ENCODE data around the gene LRCH1. TPM values are rescaled to one million over a fixed set of nuclear protein-coding genes. Genes with fewer than 3 reads are reported as not detected.

LRCH1 gene
- total and polyA plus RNA-seq, 8 donors = 2.0 to 10.5 (median 3.8) TPM

DNA sequence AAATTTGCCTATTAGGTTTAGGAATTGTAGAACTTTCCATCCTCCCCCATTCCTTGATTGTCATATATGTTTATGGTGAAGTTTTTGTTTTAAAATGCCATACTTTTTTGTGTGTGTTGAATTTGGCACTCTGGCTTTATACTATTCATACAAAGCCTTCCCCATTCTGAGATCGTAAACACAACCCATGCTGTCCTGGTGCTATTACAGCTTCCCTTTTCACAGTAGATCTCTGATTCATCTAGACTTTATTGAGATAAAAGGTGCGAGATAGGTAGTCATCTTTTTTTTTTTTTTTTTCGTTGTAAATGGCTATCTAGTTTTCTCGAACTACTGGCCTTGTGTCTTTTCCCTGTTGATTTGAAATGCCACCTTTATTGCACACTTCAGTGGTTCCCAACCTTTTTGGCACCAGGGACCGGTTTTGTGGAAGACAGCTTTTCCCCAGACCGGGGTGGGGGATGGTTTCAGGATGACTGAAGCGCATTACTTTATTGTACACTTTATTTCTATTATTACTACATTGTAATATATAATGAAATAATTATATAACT, 94.6 kb downstream of the LRCH1 start:
- intact Hi-C loops (cut with DNase I) = no loop called here
- peaks cover 0 to 8% (median 0%) of the 10 kb centered on the region in 3 donors for H3K4me1 ChIP-seq
- H3K27ac ChIP-seq = no peak overlapping the region
- no peaks in the 10 kb centered on the region for H3K36me3 ChIP-seq
- H3K4me3 ChIP-seq = no peak overlapping the region
- 64 to 73% methylated on average over 7 of the region's 7 CpGs for WGBS, 2 donors
- H3K9me3 ChIP-seq = no peaks in the 10 kb centered on the region
- no peaks in the 10 kb centered on the region for H3K27me3 ChIP-seq
- no peak for FAIRE-seq
- no peak for ATAC-seq
- DNase-seq = no peak
- TF ChIP-seq, protein P1, sequence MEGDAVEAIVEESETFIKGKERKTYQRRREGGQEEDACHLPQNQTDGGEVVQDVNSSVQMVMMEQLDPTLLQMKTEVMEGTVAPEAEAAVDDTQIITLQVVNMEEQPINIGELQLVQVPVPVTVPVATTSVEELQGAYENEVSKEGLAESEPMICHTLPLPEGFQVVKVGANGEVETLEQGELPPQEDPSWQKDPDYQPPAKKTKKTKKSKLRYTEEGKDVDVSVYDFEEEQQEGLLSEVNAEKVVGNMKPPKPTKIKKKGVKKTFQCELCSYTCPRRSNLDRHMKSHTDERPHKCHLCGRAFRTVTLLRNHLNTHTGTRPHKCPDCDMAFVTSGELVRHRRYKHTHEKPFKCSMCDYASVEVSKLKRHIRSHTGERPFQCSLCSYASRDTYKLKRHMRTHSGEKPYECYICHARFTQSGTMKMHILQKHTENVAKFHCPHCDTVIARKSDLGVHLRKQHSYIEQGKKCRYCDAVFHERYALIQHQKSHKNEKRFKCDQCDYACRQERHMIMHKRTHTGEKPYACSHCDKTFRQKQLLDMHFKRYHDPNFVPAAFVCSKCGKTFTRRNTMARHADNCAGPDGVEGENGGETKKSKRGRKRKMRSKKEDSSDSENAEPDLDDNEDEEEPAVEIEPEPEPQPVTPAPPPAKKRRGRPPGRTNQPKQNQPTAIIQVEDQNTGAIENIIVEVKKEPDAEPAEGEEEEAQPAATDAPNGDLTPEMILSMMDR (IDR thresholded peaks at IDR 0.05) = no peak

DNA sequence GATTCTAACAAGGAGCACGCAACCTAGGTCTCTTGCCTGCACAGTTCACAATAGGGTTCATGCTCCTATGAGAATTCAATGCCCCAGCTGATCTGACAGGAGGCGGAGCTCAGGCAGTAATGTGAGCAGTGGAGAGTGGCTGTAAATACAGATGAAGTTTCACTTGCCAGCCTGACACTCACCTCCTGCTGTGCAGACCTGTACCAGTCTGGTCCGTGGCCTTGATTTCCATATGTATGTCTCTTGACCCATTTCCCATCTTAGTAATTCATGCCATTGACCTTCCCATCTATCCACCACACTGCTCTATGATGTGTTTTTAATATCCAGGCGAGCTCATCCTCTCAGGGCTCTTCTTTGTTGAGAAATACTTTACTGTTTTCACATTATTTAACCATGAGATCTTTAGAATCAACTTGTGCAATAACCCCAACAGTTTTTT, 95.2 kb downstream of the LRCH1 start:
- Histone ChIP-seq H3K27ac (no peak overlapping the region), H3K27me3 (no peaks in the 10 kb centered on the region), H3K4me3 (no peak overlapping the region), H3K4me1 (peaks cover 0 to 8% (median 0%) of the 10 kb centered on the region in 3 donors), H3K9me3 (no peaks in the 10 kb centered on the region), H3K36me3 (no peaks in the 10 kb centered on the region)
- intact Hi-C loops (cut with DNase I) = no loop called here
- 46 to 50% methylated on average over 4 of the region's 4 CpGs for WGBS, 2 donors
- TF ChIP-seq, protein P1 (IDR thresholded peaks at IDR 0.05) = no peak
- FAIRE-seq (no peak), ATAC-seq (peak; percentile 89 to 98 (median 94)), DNase-seq (peak in 4 of 6 donors; percentile 28 to 49 (median 40))

DNA sequence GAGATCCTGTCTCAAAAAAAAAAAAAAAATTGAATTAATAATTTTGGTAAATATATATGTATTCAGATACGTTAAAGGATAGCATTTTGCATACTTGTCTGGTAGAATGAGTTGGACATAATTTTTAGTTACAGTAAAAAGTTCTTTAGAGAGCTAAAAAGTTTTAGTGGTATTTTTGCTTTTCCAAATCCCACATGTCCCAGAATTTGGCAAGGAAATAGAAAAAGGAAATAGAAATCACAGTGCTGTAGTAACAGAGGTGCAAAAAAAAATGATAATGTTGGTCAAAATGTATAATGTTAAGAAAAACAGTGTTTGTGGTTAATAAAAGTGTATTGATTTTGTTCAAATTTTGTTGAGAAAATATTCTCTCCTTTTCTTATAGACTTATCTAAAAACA, 96.8 kb downstream of the LRCH1 start:
- Histone ChIP-seq H3K9me3 (no peaks in the 10 kb centered on the region), H3K4me3 (no peak overlapping the region), H3K36me3 (no peaks in the 10 kb centered on the region), H3K27me3 (no peaks in the 10 kb centered on the region), H3K4me1 (peaks cover 0 to 10% (median 1%) of the 10 kb centered on the region in 3 donors), H3K27ac (no peak overlapping the region)
- no peak for DNase-seq
- ATAC-seq = no peak
- intact Hi-C loops (cut with DNase I) = no loop called here
- whole genome bisulfite sequencing, 2 donors = 85 to 97% methylated on average over 1 of the region's 1 CpG
- FAIRE-seq = peak; percentile 9
- TF ChIP-seq, protein P1 (IDR thresholded peaks at IDR 0.05) = no peak

DNA sequence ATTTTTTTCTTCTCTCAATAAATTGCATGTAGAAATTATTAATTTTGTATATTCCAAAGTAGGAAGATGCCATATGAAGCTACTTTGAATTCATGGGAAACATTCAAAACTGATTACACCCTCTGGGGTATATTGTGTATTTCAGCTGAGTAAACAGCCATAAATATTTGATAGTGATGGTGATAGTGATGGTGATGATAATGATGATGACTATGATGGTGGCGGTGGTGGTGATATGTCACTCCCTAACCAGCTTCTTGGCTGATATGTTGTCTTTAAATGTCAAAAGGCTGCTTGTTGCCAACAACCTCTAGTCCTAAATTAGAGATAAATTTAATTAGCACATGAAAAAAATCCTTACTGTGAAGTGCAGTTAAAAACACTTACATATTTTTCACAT, 102.0 kb downstream of the LRCH1 start:
- peaks cover 0 to 21% (median 6%) of the 10 kb centered on the region in 3 donors for H3K4me1 ChIP-seq

More for the DNA sequence above, 102.0 kb downstream of the LRCH1 start:
- H3K4me3 ChIP-seq = no peak overlapping the region
- FAIRE-seq (no peak), DNase-seq (no peak), ATAC-seq (no peak)
- H3K36me3 ChIP-seq = no peaks in the 10 kb centered on the region
- intact Hi-C loops (cut with DNase I) = no loop called here
- H3K27ac ChIP-seq = peak overlapping the region in 2 of 4 donors; percentile 1 to 56
- TF ChIP-seq, protein P1 (IDR thresholded peaks at IDR 0.05) = no peak
- WGBS, 2 donors = 59 to 79% methylated on average over 1 of the region's 1 CpG
- H3K9me3 ChIP-seq = no peaks in the 10 kb centered on the region
- H3K27me3 ChIP-seq = no peaks in the 10 kb centered on the region

All from pancreas (tissue), 10 donors.